Left lobe of liver (tissue), 2 donors: ENCODE data around the gene FSTL4. TPM values are rescaled to one million over a fixed set of nuclear protein-coding genes. Genes with fewer than 3 reads are reported as not detected.

Experiments
- ATAC-seq: fragments of 200-7000 bp; cut with Tn5 transposase; one replicate; pipeline ENCODE4 v1.9.1; 2020; ENCODE audit warnings: mild to moderate bottlenecking, moderate library complexity
- DNase-seq: peaks from one replicate; pipeline ENCODE4 v3.0.0-alpha.2; 2020; ENCODE audit warnings: low spot score
- total RNA-seq: library from RNA; stranded (reverse); gene quantifications from one replicate; pipeline ENCODE4 v1.2.1, GENCODE V29; 2021
- donor health status: DM: no; HTN: no; CAD: no; lungs with moderate emphysema.
- donor health status: DM: no; HTN: yes; CAD: no.

Gene FSTL4
- total RNA-seq, 1 donor from 2014 or later: not detected

DNA sequence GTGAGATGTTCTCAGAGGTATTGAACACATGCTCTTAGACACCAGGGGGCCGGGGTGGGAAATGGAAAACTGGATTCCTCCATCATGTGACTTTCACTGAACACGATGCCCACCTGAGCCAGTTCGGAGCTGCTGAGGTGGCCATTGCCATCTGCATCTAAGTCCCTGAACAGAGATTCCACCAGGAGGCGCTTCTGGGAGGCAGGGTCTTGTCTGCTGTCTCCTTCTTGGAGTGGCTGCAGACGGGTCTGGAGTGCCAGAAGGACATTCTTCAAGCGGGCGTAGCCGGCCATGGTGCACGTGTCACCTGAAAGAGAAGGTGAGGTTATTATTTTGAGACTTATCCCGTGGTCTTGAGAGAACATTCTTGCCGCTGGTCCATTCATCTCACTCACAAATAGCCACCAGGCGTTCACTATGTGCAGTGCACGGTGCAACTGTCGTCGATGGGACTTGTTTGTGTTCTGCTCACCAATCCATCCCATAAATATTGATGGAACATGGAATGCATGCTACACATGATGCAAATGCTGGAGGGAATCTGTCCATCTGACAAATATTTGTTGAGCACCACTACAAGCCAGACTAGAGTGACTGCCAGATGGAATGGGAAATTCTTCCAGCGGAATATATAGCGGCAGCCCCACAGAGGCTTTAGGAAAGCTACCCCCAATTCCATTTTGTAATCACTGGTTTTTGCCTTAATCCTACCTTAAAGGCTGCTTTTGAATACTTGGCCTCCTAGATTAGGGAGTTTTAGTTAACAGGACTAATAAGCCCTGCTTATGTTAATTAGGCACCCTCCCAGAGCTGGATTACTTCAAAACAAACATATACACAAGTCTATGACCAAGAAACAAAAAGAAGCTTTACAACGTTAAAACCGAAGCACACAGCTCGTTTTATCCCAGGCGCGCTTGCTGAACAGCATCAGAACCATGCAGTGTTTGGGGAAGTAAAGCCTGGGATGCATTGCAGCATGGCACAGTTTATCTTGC, 295.7 kb downstream of the FSTL4 start:
- DNase-seq (no peak), ATAC-seq (peak; percentile 15)

DNA sequence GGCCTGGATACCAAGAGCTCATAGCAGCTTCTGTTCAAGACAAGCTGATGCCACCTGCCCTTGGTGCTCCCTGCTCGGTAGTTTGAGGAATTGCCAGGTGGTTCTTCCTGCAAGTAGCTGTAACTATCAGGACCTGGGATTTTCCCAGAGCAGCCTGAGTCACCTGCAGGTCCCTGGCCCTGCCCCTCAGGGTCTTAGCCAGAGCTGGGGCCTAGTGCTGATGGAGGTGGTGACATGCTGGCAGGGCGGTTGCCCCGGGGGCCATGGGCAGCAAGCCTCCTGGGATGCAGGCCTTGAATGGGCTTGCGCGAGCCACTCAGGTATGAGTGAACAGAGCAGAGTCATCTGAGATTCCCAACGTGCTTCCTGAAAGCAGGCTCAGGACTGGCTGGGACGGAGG, 298.3 kb downstream of the FSTL4 start:
- no peak for DNase-seq
- no peak for ATAC-seq

DNA sequence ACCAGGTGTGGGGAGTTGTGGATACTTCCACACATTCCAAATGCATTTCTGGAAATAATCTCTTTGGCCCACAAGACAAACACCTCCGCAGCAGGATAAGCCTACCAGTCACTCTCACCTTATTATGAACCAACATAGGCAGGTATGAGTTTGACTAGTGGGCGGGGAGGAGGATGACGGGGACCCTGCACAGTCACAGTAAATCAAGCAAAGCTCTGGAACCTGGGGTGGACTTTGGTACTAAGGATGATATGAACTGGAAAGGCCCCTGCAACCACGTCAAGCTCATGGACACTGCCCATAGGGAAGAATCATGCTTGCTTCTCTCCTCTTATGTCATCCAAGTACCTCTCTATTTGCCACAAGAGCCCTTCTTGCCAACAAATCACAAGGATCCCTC, 301.2 kb downstream of the FSTL4 start:
- ATAC-seq (no peak), DNase-seq (no peak)

DNA sequence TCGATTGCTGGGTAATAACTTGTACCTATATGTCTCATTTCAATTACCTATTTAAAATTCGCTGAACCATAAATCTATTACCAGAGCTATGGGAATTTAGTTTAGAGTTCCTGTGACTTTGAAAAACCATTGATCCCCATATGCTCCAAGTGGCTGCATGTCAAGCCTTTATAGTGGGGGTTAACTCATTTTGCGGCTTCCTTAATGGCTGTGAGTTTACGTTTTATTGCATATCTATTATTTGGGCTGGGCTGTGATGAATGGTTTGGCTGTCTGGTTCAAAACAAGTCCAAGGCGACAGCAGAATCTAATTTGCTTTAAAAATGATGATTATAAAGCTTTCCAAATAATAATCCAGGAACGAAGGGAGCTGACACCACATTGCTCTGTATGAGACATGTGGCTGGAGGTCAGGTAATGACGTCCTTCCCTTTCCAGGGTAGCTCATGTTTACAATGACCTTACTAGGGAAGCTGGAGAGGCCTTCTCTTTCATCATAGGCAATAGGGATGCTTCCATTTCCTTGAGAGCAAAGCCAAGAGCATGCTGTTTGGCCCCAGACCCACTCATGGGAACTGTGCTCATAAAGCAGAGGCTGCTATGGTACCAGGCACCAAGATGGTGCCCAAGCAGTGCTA, 302.2 kb downstream of the FSTL4 start:
- no peak for ATAC-seq
- DNase-seq: no peak

DNA sequence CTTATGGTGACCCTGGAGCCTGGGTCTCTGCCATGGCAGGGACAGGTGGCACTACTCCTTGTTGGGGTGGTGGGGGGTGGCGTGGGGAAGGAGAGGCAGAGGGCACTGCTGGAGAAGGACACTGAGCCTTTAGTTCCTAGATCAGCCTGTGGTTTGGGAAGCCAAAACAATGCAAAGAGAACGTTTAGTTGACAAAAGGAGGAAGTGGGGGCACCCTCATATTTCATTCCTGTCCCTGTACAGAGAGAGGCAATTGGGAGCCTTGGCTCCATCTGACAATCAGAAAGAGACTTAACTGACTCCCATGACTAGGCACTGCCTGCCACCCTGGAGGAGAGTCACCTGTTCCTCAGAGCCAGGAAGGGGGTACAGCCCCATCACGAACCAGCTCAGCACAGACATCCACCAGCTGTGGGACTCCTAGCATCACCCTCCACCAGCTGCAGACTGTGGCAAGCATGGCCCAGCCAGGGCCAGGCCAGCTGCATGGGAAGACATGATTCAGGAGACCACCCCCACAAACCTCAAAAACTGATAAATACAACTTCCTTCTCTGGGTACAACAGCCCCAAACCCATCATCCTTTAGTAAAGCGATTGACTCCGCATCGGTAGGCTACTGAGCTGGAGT, 303.1 kb downstream of the FSTL4 start:
- ATAC-seq: no peak
- no peak for DNase-seq

DNA sequence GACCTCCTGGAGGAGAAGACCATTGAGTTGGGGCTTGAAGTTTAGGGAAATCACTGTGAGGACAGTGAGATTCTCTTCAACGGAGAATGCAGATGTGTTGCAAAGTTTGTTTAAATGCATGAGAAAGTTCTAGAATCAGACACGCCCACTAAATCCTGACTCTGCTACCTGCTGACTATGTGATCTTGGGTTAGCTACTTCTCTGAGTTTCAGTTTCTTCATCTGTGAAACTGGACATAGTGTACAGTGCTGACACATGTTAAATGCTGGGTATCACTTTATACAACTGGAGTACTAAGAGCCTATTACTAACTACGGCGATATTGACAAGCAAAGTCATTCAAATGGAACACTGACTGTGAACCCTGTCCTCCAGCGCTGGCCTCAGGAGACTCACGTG, 305.1 kb downstream of the FSTL4 start:
- ATAC-seq: peak; percentile 21
- DNase-seq: no peak

DNA sequence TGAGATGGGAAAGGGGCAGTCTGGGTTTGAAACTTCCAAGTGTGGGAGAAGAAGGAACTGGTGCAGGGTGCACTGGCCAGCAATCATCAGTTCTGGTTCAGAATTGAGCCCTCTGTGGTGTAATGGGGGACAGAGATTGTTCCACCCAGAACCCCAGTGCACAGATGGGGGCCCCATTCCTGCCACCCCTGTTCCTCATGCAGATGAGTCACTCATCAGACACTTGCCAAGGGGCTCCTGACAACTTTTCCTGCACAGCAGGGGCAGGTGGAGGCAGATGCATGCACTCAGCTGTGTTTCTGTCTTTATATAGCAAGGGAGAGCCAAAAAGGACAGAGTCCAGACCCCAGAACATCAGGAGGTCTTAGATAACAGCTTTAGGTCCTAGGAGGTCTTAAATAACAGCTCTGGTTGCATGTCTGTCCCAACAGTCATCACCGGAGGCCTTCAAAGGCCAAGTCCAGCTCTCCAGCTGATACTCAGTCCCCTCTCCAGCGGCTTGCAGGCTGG, 307.6 kb downstream of the FSTL4 start:
- DNase-seq (no peak), ATAC-seq (no peak)

DNA sequence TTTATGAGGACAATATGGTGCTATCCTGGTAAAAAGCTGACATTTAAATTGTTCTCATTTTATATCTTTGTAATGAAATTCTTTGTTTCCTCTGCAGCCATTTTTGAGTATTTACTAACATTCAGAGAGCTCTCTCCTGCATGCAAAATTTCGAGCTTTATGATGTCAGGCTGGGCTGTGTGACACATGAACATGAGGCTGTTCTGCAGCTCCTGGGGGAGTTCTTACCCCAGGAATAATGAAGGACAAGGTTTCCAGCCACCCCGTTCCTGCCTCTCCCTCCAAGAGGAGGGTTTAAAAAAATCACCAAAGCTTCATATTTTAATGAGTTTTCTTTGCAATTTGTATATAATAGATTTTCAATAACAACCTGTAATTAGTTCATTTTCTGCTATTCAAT, 308.2 kb downstream of the FSTL4 start:
- no peak for ATAC-seq
- DNase-seq: no peak

- DNase-seq: no peak
- peak; percentile 44 for ATAC-seq
Measured at GRCh38 chr5:133303298-133303697, 309.0 kb downstream of the FSTL4 start.

- ATAC-seq (no peak), DNase-seq (no peak)
Measured at GRCh38 chr5:133299728-133300127, 312.6 kb downstream of the FSTL4 start.

- no peak for DNase-seq
Measured at GRCh38 chr5:133299021-133299420, 313.3 kb downstream of the FSTL4 start.

DNA sequence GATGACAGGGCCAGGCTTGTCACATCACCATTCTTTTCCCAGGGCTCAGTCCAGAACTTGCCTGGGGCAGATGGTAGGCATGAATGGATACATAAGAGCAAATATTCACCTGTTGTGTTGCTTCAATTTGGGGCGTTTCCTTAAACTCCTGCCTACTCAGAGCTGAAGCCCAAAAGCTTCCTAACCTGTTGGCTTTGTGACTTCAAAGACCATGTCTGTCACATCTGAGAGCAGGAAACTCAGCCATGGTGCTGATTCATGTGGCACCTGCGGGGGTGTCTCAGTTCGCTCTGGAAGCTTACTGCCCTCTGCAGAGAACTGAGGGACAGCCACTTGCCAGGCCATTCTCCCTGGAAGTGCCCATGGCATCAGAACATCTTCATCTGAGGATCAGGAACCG, 313.9 kb downstream of the FSTL4 start:
- ATAC-seq (no peak), DNase-seq (no peak)

More at GRCh38 chr5:133299021-133299420, 313.3 kb downstream of the FSTL4 start:
- no peak for ATAC-seq

GRCh38 chr5:133297293-133297692, 315.0 kb downstream of the FSTL4 start:
- ATAC-seq (no peak), DNase-seq (no peak)

DNA sequence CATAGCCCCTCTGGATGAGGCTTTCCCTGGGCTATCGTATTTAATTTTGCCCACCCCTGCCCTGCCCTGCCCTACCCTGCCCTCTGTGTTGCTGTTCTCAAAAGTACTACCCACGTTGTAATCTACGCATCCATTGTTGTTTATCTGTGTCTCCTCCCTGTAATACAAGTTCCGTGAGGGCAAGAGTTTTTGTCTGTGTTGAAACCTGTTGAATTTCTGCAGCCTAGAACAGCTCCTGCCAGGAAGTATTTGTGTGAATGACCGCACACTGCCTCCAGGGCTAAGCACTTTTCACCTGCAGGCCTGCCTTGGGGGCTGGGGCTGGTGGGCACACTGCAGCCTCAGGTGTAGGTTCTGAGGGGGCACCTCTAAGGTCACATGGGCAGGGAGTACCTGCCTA, 315.7 kb downstream of the FSTL4 start:
- ATAC-seq: no peak

GRCh38 chr5:133295520-133295919, 316.8 kb downstream of the FSTL4 start:
- ATAC-seq (no peak), DNase-seq (no peak)

More for the DNA sequence above, 315.7 kb downstream of the FSTL4 start:
- no peak for DNase-seq

- ATAC-seq (no peak), DNase-seq (no peak)
Measured at GRCh38 chr5:133294380-133294779, 318.0 kb downstream of the FSTL4 start.

GRCh38 chr5:133293960-133294359, 318.4 kb downstream of the FSTL4 start:
- ATAC-seq (no peak), DNase-seq (no peak)

DNA sequence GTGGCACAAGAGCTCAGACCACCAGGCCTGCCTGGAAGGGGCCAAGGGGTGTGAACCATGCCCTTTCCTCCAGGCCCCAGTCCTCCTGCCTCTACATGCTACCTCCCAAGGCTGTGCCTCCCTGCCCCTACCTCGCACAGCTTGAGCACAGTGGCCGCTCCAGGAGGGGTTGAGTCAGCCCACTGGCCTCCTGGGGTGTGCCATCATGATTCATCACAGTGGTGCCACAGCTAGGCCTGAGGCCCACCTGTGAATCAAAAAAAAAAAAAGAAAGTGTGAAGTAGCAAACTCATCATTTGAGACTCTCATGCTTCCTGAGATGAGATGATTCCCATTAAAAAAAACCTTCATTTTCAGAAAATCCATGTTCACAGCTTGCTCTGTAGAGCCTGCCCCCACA, 320.0 kb downstream of the FSTL4 start:
- ATAC-seq (no peak), DNase-seq (no peak)

- ATAC-seq: no peak
- DNase-seq: no peak
Measured at GRCh38 chr5:133291524-133291923, 320.8 kb downstream of the FSTL4 start.

DNA sequence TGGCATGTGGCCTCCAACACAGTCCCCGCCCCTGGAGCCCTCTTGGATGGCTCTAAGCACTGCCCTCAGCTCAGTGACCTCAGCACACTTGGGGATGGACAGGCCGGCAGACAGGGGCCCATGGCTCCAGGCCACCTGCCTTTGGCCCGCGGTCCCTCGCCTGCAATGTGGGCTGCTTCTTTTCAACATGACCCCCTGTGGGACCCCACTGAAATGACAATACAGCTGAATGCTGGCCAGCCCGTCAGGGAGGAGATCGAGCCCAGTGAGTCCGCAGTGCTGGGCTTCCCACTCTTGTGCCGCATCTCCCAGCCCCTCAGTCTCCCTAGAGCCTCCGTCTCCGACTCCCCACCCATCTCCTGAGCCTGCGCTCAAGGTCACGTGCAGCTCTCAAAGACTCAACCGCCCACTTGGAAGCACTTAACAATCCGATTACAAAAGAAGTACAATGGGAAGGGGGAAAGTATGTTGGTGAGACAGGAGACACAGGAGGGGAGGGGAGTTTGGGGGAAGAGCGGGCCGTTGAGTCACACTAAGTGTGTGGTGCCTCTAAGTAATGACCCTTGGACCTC, 321.6 kb downstream of the FSTL4 start:
- ATAC-seq: no peak
- no peak for DNase-seq
